Spinal cord (tissue), 10 donors: ENCODE measurements around the gene GUCA2B. TPM values are rescaled to one million over a fixed set of nuclear protein-coding genes. Genes with fewer than 3 reads are reported as not detected.

Source experiments
- DNase-seq, 6 donors: peaks; one replicate each; pipeline versions ENCODE4 v3.0.0 to v3.0.0-alpha.2; 2013 to 2015; ENCODE audit warnings: low spot score in 6 of 6, low read depth in 4 of 6
- H3K27ac ChIP-seq: one replicate; pipeline ENCODE4 v1.5.1; 2013; ENCODE audit warnings: low read depth, low read length, control low read depth
- H3K27me3 ChIP-seq: one replicate; pipeline ENCODE4 v1.6.1; 2013; ENCODE audit warnings: low read length; ENCODE audit not compliant: control insufficient read depth, insufficient read depth
- H3K36me3 ChIP-seq: one replicate; pipeline ENCODE4 v1.6.1; 2013; ENCODE audit warnings: low read length; ENCODE audit not compliant: control insufficient read depth, insufficient read depth
- H3K4me1 ChIP-seq: one replicate; pipeline ENCODE4 v1.6.1; 2013; ENCODE audit warnings: low read length; ENCODE audit not compliant: control insufficient read depth, insufficient read depth
- H3K4me3 ChIP-seq: one replicate; pipeline ENCODE4 v1.5.1; 2013; ENCODE audit warnings: low read depth, low read length, control low read depth
- H3K9me3 ChIP-seq: one replicate; pipeline ENCODE4 v1.6.1; 2013; ENCODE audit warnings: low read length; ENCODE audit not compliant: control insufficient read depth, insufficient read depth
- WGBS: methylation state at CpG from one replicate; pipeline ENCODE4 v1.1.5; 2013; ENCODE audit warnings: missing lambda C conversion rate; ENCODE audit not compliant: insufficient coverage; 5-methylcytosine and 5-hydroxymethylcytosine counted together
- polyA plus RNA-seq, 2 donors: library from polyadenylated mRNA; unstranded; fragments of 120-200 nt; gene quantifications; one replicate each; pipeline ENCODE4 v1.2.1, GENCODE V29; 2013; ENCODE audit not compliant: insufficient read length in 2 of 2
- total RNA-seq, 2 donors: library from RNA; depleted of rRNA in 1 of 2; stranded (reverse); fragments of 120-200 nt in 1 of 2; fragments of >200 nt in 1 of 2; gene quantifications; one replicate each; pipeline versions ENCODE4 v1.2.3 to v1.2.4, GENCODE V29; 2013 to 2014
- donor health status: healthy.

GUCA2B gene
- total and polyA plus RNA-seq, 4 donors: not detected

DNA sequence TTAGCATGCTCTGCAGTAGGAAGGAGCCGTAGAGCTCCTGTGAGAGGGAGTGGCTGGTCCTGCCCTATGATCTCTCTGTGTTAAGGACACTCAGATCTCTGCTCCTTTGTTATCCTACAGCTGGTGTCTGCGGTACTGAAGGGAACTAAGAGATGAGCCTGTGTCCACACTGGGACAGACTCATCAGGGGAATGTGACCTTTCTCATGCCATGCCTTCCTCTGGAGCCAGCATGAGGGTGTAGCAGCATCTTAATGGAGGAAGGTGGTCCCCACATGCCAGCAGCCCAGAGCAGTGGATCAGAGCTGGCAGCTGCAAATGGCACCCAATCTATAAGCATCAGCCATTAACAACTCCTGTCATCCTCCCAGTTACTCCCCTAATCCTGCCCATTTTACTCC lies 24.7 kb upstream of the GUCA2B start:
- Histone ChIP-seq H3K27ac (no peak overlapping the region), H3K27me3 (peaks cover 2% of the 10 kb centered on the region), H3K4me1 (no peaks in the 10 kb centered on the region), H3K36me3 (no peaks in the 10 kb centered on the region), H3K9me3 (no peaks in the 10 kb centered on the region), H3K4me3 (no peak overlapping the region)
- WGBS: 51% methylated on average over 2 of the region's 2 CpGs
- DNase-seq: no peak

DNA sequence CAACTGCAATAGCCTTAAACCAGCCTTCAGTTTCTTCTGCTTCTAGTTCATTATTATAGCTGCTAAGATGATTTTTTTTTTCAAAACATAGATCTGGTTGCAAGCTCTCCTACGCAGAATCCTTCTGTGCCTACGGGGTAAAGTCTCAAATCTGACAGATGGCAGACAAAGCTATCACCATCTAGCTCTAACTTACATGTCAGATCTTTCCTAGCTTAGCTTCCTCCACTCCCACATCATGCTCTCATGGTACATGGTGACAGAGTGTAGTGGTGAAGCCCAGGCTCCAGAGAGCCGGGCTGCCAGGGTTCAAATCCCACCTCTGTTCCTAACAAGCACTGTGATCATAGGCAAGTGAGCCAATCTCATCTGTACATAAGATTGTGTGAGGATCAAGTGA lies 24.2 kb upstream of the GUCA2B start:
- Histone ChIP-seq H3K27ac (no peak overlapping the region), H3K9me3 (no peaks in the 10 kb centered on the region), H3K4me3 (no peak overlapping the region), H3K27me3 (peaks cover 2% of the 10 kb centered on the region), H3K4me1 (no peaks in the 10 kb centered on the region), H3K36me3 (no peaks in the 10 kb centered on the region)
- WGBS: 60% methylated on average over 1 of the region's 3 CpGs
- DNase-seq: peak in 1 of 6 donors; percentile 36

DNA sequence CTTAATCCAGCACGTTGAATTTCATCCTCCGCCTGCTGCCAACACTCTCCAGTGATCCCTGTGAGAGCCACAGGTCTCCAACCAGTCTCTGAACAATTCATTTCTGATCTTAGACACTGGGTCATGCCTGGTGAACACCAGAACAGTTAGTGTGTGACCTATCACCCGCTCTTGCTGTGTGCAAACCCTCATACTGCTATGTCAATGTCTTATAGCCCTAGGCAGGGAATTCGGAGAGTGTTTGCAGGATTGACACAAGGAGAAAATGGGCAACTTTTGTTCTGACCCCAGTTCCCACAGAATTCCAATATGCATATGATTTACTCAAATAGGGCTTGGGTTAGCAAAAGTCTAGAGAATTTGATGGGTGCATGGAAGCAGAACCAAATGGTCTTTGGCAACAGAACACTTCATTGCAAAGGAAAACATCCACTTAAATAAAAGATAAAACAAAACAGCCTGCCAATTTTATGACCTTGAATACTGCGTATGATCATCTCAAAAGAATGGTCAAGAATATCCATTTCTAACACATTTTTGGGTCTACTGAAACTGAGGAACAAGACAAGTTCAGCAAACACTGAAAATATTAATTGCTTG lies 23.0 kb upstream of the GUCA2B start:
- 83% methylated on average over 3 of the region's 5 CpGs for WGBS
- peaks cover 2% of the 10 kb centered on the region for H3K27me3 ChIP-seq
- no peak overlapping the region for H3K27ac ChIP-seq
- H3K4me3 ChIP-seq: no peak overlapping the region
- no peaks in the 10 kb centered on the region for H3K9me3 ChIP-seq
- no peaks in the 10 kb centered on the region for H3K36me3 ChIP-seq
- H3K4me1 ChIP-seq: no peaks in the 10 kb centered on the region
- no peak for DNase-seq

DNA sequence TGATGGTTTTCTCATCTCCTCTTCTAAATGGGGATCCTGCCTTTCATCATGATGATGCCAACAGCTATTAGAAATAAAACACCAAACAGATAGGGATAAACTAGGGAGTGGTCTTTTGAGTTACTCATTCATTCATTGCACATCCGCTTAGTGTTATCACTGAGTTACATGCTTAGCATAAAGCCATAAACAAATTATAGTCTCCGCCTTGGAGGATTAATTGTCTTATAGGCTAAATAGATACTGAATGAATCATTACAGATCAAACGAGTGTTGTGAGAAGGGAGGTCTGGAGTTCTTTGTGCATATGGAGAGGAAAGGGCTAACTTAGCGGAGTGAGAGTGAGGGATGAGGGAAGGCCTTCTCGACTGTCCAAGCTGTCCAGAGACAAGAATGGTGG lies 19.8 kb upstream of the GUCA2B start:
- Histone ChIP-seq H3K4me3 (no peak overlapping the region), H3K9me3 (no peaks in the 10 kb centered on the region), H3K36me3 (no peaks in the 10 kb centered on the region), H3K27me3 (peaks cover 2% of the 10 kb centered on the region), H3K4me1 (peaks cover 6% of the 10 kb centered on the region), H3K27ac (no peak overlapping the region)
- DNase-seq: no peak
- WGBS: 83% methylated on average over 3 of the region's 5 CpGs

DNA sequence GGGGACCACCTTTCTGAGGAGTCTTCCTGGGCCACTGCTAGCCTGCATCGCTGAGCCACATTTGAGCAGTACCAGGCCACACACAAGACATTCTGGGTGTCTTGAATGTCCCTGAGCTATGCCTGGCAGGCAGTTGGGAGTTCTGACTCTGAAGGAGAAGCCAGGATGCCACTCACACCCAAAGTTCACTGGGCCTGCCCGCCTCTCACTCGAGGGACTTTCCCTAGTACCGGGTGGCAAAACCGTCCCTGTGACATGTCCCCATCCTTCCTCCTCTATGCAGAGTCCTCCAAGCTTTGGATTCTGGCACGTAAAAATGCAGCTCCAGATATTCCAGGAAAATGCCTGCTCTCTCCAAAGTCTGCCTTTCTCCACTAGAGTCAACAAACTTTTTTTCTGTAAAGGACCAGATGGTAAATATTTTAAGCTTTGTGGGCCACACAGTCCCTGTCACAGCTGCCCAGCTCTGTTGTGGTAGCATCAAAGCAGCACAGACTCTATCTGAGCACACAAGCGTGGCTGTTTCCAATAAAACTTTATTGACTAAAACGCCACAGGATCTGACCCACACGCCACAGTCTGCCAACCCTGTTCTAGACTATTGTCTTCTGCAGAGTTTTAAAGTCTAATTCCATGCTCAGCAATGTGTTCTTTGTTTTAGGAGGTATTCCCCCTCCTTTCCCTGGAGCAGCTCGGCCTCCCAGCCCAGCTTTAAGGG lies 19.2 kb upstream of the GUCA2B start:
- Histone ChIP-seq H3K36me3 (no peaks in the 10 kb centered on the region), H3K27ac (no peak overlapping the region), H3K27me3 (peaks cover 2% of the 10 kb centered on the region), H3K4me3 (no peak overlapping the region), H3K4me1 (peaks cover 6% of the 10 kb centered on the region), H3K9me3 (no peaks in the 10 kb centered on the region)
- no peak for DNase-seq
- WGBS: 89% methylated on average over 8 of the region's 10 CpGs

DNA sequence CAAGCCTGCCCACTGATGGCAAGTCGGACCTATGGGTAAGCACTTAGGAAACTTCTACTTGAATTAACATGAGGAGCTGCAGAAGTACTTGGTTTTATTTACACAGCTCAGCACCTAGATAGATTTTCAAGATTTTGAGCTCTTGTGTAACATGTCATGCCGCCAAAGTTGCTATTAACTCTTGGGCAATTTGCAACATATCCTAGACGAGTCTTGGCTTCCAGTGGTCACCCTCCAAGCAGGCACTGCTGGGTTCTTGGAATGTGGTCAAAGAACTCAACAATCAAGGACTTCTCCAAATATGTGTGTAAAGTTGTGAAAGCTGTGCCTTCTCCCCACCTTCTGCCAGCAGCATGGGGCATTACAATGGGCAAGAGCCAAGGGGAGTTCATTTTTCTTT lies 17.8 kb upstream of the GUCA2B start:
- no peaks in the 10 kb centered on the region for H3K9me3 ChIP-seq
- peaks cover 6% of the 10 kb centered on the region for H3K4me1 ChIP-seq
- no peak for DNase-seq
- H3K27me3 ChIP-seq: no peaks in the 10 kb centered on the region
- no peak overlapping the region for H3K4me3 ChIP-seq
- H3K27ac ChIP-seq: no peak overlapping the region
- WGBS: 44% methylated on average over 2 of the region's 3 CpGs
- H3K36me3 ChIP-seq: no peaks in the 10 kb centered on the region

DNA sequence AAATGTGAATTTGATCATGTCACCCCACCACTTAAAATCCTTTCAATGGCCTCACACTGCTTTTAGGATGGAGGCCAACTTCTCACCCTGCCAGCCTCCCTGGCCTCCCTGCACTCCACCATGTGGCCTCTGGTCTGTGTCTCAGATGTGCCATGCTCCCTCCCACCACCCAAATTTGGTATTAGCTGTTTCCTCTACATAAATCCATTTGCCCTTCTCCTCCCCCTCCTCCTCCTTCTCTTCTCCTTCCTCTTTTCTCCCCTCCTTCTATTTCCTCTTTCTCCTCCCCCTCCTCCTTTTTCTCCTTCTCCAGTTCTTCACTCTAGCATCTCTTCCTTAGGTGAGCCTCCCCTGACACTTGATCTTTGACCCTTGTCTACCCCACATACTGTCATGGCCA lies 16.7 kb upstream of the GUCA2B start:
- no peak overlapping the region for H3K27ac ChIP-seq
- no peaks in the 10 kb centered on the region for H3K36me3 ChIP-seq
- DNase-seq: no peak
- no peaks in the 10 kb centered on the region for H3K27me3 ChIP-seq
- H3K4me1 ChIP-seq: peaks cover 6% of the 10 kb centered on the region
- no peaks in the 10 kb centered on the region for H3K9me3 ChIP-seq
- no peak overlapping the region for H3K4me3 ChIP-seq

DNA sequence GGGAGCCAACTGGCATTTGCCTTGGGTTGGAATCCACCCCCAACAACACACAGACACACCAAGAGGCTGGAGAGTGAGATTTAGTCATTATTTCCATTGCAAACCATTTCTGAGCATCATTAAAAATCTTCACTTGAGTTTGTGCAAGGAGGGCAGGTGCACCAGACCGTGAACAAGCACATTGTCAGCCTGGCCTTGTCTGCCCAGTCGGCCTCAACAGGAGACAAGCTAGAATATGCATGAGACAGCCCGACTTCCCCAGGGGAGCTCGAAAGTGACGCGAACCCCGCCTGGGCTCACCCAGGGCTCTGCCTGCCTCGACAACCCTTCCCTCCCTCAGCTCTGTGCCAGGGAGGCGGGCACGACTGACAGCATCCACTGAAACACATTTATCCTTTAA lies 15.4 kb upstream of the GUCA2B start:
- Histone ChIP-seq H3K27ac (no peak overlapping the region), H3K4me3 (no peak overlapping the region), H3K27me3 (no peaks in the 10 kb centered on the region), H3K9me3 (no peaks in the 10 kb centered on the region), H3K4me1 (peaks cover 6% of the 10 kb centered on the region), H3K36me3 (no peaks in the 10 kb centered on the region)
- 25% methylated on average over 10 of the region's 10 CpGs for WGBS
- peak in 1 of 6 donors; percentile 26 for DNase-seq

DNA sequence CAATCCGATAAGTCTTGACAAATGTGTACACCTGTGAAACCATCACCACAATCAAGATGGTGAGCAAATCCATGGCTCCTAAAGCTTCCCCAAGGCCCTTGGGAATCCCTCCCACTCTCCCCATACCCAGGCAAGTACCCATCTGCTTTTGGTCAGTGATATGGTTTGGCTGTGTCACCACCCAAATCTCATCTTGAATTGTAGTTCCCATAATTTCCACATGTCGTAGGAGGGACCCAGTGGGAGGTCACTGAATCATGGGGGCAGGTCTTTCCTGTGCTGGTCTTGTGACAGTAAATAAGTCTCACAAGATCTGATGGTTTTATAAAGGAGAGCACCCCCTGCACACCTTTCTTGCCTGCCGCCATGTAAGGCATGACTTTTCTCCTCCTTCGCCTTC lies 14.6 kb upstream of the GUCA2B start:
- 93% methylated on average over 2 of the region's 4 CpGs for WGBS
- DNase-seq: no peak
- peaks cover 5% of the 10 kb centered on the region for H3K27me3 ChIP-seq
- H3K36me3 ChIP-seq: no peaks in the 10 kb centered on the region
- no peak overlapping the region for H3K27ac ChIP-seq
- peaks cover 6% of the 10 kb centered on the region for H3K4me1 ChIP-seq
- no peak overlapping the region for H3K4me3 ChIP-seq
- H3K9me3 ChIP-seq: no peaks in the 10 kb centered on the region

DNA sequence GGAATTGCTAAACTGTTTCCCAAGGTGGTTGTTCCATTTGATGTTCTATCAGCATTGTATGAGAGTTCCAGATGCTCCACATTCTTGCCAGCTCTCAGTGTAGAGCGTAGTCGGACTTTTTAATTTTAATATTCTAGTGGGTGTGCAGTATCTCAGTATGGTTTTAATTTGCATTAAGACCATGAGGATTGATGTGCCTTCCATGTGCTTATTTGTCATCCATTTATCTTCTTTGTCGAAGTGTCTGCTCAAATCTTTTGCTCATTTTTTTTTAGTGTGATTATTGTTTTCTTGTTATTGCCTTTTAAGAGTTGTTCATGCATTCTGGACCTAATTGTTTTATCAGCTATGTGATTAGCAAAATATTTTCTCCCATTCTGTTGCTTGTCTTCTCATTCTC lies 13.8 kb upstream of the GUCA2B start:
- Histone ChIP-seq H3K4me3 (no peak overlapping the region), H3K36me3 (no peaks in the 10 kb centered on the region), H3K27me3 (peaks cover 9% of the 10 kb centered on the region), H3K27ac (no peak overlapping the region), H3K4me1 (peaks cover 12% of the 10 kb centered on the region), H3K9me3 (no peaks in the 10 kb centered on the region)
- DNase-seq: no peak
- WGBS: no CpG with 5 or more reads among the region's 3 CpGs
